ENCODE results near the gene TPRA1.

Gene TPRA1

DNA sequence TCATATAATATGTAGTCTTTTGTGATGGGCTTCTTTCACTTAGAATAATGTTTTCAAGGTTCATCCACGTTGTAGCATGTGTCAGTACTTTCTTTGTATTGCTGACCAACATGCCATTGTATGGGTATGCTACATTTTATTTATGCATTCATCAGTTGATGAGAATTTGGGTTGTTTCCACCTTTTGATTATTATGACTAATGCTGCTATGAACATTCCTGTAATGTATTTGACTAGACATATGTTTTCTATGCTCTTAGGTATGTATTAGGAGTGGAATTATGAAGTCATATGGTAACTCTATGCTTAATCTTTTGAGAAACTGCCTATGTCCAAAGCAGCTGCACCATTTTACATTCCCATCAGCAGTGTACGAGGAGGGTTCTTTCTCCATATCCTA, 35.3 kb upstream of the TPRA1 start:
- DNase-seq (ENCODE audit: low spot score in 2 of 2) = no peak
- H3K27me3 ChIP-seq (ENCODE audit: low read depth) = peaks cover 10% of the 10 kb centered on the region
- no peaks in the 10 kb centered on the region; the same call in 1 of the 2 replicates for H3K4me1 ChIP-seq
- peaks cover 3% of the 10 kb centered on the region; the same call in 1 of the 2 replicates for H3K9me3 ChIP-seq
- in situ Hi-C loops (cut with MboI; ENCODE audit: low sequenced_read_pairs) = no loop called here
- no peak overlapping the region for H3K4me3 ChIP-seq
- H3K36me3 ChIP-seq (replicated peaks) = peaks cover 17% of the 10 kb centered on the region

DNA sequence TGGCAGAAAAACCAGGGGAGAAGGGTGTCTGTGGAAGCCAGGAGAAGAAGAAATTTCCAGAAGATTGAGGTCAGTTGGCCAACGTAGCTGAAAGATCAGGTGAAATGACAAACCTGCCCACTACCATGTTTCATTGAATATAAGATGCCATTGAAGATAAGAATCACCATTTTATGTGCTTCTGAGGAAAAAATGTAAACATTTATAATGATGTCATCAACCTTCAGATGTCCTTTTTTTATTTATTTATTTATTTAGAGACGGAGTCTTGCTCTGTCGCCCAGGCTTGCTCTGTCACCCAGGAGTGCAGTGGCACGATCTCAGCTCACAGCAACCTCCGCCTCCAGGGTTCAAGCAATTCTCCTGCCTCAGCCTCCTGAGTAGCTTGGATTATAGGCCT, 33.5 kb upstream of the TPRA1 start:
- Histone ChIP-seq H3K4me1 (no peaks in the 10 kb centered on the region), H3K36me3 (replicated peaks) (peaks cover 34% of the 10 kb centered on the region), H3K4me3 (no peak overlapping the region), H3K9me3 (peaks cover 3% of the 10 kb centered on the region; the same call in 1 of the 2 replicates), H3K27me3 (ENCODE audit: low read depth) (peaks cover 10% of the 10 kb centered on the region)
- no peak for DNase-seq (ENCODE audit: low spot score in 2 of 2)
- in situ Hi-C loops (cut with MboI; ENCODE audit: low sequenced_read_pairs) = no loop called here

DNA sequence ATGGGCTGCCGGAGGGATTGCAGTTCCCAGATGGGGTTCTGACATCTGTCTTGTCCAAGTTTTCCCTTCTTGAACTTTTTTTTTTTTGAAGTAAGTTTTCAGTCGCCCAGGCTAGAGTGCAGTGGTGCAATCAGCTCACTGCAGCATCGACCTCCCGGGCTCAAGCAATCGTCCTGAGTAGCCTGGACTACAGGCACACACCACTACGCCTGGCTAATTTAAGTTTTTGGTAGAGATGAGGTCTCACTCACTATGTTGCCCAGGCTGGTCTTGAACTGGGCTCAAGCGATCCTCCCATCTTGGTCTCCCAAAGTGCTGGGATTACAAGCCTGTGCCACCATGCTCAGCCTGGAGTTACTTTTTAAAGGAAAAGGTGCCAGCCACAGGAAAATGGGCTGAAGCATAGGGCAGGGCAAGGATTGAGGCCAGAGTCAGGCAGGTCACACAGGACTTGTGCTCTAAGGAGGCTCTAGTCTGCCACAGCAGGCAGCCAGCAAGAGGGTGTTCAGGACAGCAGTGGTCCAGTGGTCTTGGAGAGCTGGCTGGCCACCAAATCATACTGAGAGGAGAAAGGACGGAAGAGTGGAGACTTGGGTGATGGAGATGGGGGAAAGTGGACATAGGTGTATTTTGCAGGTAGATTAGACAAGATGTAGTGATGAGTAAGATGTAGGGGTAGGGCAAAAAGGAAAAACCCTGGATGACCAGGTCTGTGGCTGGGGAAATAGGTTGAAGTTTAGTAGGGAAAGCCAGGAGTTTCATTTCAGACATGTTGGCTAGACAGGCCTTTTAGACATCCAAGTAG, 32.4 kb upstream of the TPRA1 start:
- peaks cover 45% of the 10 kb centered on the region for H3K36me3 ChIP-seq (replicated peaks)
- no peaks in the 10 kb centered on the region for H3K9me3 ChIP-seq
- H3K4me3 ChIP-seq = no peak overlapping the region
- H3K27me3 ChIP-seq (ENCODE audit: low read depth) = peaks cover 2% of the 10 kb centered on the region
- in situ Hi-C loops (cut with MboI; ENCODE audit: low sequenced_read_pairs) = no loop called here
- H3K4me1 ChIP-seq = no peaks in the 10 kb centered on the region
- no peak for DNase-seq (ENCODE audit: low spot score in 2 of 2)

DNA sequence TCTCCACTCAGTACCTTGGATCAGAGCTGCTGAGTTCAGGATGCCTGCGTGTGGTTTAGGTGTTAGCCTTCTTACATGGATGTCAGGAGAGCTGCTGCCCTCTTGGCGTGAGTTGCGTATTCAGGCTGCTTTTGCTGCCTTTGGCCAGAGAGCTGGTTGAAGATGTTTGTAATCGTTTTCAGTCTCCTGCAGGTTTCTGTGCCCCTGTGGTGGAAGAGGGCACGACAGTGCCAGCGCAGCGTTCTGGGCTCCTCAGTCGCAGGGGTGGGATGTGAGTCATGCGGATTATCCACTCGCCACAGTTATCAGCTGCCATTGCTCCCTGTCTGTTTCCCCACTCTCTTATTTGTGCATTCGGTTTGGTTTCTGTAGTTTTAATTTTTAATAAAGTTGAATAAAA, 31.5 kb upstream of the TPRA1 start:
- peaks cover 55% of the 10 kb centered on the region for H3K36me3 ChIP-seq (replicated peaks)
- no peaks in the 10 kb centered on the region for H3K9me3 ChIP-seq
- in situ Hi-C loops (cut with MboI; ENCODE audit: low sequenced_read_pairs) = no loop called here
- H3K4me1 ChIP-seq = no peaks in the 10 kb centered on the region
- no peak for DNase-seq (ENCODE audit: low spot score in 2 of 2)
- no peaks in the 10 kb centered on the region for H3K27me3 ChIP-seq (ENCODE audit: low read depth)
- no peak overlapping the region for H3K4me3 ChIP-seq

DNA sequence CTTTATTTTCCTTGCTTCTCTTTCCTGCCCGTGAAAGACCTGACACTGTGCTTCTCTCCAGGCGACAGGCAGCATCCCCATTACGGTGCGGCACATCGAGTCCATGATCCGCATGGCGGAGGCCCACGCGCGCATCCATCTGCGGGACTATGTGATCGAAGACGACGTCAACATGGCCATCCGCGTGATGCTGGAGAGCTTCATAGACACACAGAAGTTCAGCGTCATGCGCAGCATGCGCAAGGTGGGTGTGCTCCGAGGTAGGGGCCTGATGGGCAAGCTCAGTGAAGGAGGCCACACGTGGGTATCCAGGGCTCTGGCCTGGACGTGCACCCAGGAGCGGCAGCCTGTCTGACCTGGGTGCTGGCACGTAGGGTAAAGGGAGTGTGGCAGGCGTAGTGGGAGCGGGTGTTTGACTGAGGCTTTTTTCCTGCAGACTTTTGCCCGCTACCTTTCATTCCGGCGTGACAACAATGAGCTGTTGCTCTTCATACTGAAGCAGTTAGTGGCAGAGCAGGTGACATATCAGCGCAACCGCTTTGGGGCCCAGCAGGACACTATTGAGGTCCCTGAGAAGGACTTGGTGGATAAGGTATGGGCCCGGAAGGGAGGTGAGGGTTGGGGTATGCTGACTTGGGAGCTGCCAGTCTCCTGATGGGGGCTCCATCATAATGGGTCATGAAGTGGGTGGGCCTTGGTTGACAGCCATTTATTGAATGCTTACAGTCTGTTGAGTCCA, 30.3 kb upstream of the TPRA1 start:
- Histone ChIP-seq H3K9me3 (no peaks in the 10 kb centered on the region), H3K4me1 (no peaks in the 10 kb centered on the region), H3K27me3 (ENCODE audit: low read depth) (no peaks in the 10 kb centered on the region), H3K36me3 (replicated peaks) (peaks cover 67% of the 10 kb centered on the region), H3K4me3 (no peak overlapping the region)
- in situ Hi-C loops (cut with MboI; ENCODE audit: low sequenced_read_pairs) = no loop called here
- DNase-seq (ENCODE audit: low spot score in 2 of 2) = no peak

DNA sequence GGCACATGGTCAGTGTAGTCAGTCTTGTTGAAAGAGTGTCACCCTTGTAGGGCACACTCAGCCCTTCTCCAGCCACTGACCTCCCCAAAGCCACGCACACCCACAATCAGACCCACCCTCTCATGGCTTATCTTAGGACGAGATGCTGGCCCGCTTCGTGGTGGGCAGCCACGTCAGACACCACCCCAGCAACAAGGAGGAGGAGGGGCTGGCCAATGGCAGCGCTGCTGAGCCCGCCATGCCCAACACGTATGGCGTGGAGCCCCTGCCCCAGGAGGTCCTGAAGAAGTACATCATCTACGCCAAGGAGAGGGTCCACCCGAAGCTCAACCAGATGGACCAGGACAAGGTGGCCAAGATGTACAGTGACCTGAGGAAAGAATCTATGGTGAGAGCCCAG, 28.4 kb upstream of the TPRA1 start:
- in situ Hi-C loops (cut with MboI; ENCODE audit: low sequenced_read_pairs) = no loop called here
- Histone ChIP-seq H3K9me3 (no peaks in the 10 kb centered on the region), H3K27me3 (ENCODE audit: low read depth) (no peaks in the 10 kb centered on the region), H3K4me3 (no peak overlapping the region), H3K4me1 (no peaks in the 10 kb centered on the region), H3K36me3 (replicated peaks) (peaks cover 86% of the 10 kb centered on the region)
- no peak for DNase-seq (ENCODE audit: low spot score in 2 of 2)

DNA sequence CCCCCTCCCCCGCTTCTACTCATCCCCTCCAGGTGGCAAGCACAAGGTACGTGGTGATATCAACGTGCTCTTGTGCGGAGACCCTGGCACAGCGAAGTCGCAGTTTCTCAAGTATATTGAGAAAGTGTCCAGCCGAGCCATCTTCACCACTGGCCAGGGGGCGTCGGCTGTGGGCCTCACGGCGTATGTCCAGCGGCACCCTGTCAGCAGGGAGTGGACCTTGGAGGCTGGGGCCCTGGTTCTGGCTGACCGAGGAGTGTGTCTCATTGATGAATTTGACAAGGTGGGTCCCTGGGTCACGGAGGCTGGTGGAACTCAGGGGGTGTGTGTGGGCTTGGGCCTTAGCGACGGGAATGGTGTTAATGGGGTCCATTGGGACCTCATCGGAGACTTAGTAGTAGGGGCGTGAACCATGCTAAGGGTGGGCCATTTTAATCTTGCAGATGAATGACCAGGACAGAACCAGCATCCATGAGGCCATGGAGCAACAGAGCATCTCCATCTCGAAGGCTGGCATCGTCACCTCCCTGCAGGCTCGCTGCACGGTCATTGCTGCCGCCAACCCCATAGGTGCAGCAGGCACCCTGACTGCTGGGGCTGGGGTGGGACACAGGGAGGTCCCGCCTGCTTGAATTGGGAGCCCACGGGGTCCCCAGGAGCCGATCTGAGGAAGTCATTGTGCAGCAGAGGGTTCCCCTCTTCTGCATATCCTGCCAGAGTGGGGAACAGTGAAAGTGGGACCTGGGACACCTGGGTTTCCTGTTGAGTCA, 26.5 kb upstream of the TPRA1 start:
- in situ Hi-C loops (cut with MboI; ENCODE audit: low sequenced_read_pairs) = no loop called here
- no peak overlapping the region for H3K4me3 ChIP-seq
- no peaks in the 10 kb centered on the region for H3K4me1 ChIP-seq
- no peaks in the 10 kb centered on the region for H3K27me3 ChIP-seq (ENCODE audit: low read depth)
- no peaks in the 10 kb centered on the region for H3K9me3 ChIP-seq
- H3K36me3 ChIP-seq (replicated peaks) = peaks cover 100% of the 10 kb centered on the region
- DNase-seq (ENCODE audit: low spot score in 2 of 2) = no peak

DNA sequence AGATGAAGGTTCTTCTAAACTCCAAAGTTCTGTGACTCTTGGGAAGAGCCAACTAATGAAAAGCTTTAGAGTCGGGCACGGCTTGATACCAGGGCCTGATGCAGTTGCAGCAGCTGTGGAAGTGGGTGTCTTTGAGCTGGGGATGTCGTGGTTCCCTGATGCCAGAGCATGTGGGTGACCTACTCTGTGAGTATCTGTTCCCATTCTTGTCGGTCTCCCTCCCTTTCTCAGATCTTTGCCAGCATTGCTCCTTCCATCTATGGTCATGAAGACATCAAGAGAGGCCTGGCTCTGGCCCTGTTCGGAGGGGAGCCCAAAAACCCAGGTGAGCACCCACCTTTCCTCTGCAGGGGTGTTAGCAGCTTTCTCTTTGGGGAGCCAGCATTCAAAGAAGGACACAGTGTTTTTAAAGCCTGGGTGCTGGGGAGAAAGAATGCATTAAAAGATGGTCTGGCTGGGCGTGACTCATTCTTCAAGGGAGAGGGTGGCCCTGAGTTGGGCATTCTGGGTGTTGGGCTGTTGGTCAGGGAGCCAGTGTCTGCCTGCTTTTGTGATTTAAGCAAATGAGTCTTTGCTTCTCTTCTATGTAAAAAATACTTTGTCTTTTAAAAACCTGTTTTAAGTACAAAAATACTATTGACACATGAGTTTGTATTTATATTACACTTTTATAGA, 25.2 kb upstream of the TPRA1 start:
- Histone ChIP-seq H3K4me1 (no peaks in the 10 kb centered on the region), H3K27me3 (ENCODE audit: low read depth) (no peaks in the 10 kb centered on the region), H3K36me3 (replicated peaks) (peaks cover 97% of the 10 kb centered on the region), H3K4me3 (no peak overlapping the region), H3K9me3 (no peaks in the 10 kb centered on the region)
- in situ Hi-C loops (cut with MboI; ENCODE audit: low sequenced_read_pairs) = no loop called here
- DNase-seq (ENCODE audit: low spot score in 2 of 2) = no peak

DNA sequence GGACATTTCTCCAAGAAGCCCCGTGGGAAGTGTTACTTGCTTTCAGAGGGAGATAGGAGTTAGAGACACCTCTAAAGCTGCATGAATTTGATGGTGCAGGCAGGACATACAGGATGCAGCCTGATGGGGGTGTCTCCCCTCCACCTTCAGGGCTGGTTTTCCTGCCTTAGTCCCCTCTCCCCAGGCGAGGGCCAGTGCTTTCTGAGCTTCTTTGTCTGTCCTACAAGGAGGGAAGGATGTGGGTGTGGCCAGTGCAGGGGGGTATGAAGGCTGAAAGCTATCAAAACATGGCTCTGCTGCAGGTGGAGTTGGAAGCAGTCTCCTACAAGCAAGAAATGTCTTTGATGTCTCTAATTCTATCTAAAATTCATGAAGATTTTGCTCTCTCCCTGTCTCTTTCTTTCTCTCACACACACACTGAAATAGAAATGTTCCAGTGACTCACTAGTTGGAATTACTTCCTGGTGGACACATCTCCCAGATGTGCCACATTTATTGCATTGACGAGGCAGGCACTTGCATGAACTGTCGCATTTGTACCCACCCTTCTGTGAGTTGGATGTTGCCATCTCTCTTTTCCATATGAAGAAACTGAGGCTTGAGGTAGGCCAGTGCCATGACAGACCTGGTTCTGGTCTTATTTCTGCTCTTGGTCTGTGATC, 24.5 kb upstream of the TPRA1 start:
- no peak overlapping the region for H3K4me3 ChIP-seq
- H3K9me3 ChIP-seq = no peaks in the 10 kb centered on the region
- in situ Hi-C loops (cut with MboI; ENCODE audit: low sequenced_read_pairs) = no loop called here
- no peaks in the 10 kb centered on the region for H3K4me1 ChIP-seq
- no peaks in the 10 kb centered on the region for H3K27me3 ChIP-seq (ENCODE audit: low read depth)
- peaks cover 97% of the 10 kb centered on the region for H3K36me3 ChIP-seq (replicated peaks)
- no peak for DNase-seq (ENCODE audit: low spot score in 2 of 2)

DNA sequence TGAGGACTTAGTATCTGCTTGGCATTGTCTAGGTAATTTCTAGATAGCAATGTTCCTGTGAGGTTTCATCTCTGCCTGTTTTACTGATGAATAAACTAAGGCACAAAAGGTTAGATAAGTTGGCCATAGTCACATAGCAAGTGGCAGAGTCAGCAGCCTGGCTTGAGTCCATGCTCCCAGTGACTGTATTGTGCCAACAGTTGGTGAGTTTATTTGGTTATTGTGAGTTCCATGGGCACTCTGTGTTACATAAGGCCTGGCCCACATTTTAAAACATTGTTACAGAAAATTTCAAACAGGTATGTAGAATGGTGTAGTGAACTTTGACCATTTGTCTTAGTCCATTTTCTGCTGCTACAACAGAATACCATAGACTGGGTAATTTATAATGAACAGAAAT, 22.9 kb upstream of the TPRA1 start:
- H3K9me3 ChIP-seq = no peaks in the 10 kb centered on the region
- H3K27me3 ChIP-seq (ENCODE audit: low read depth) = no peaks in the 10 kb centered on the region
- peaks cover 94% of the 10 kb centered on the region for H3K36me3 ChIP-seq (replicated peaks)
- no peak overlapping the region for H3K4me3 ChIP-seq
- no peak for DNase-seq (ENCODE audit: low spot score in 2 of 2)
- in situ Hi-C loops (cut with MboI; ENCODE audit: low sequenced_read_pairs) = no loop called here
- no peaks in the 10 kb centered on the region for H3K4me1 ChIP-seq

DNA sequence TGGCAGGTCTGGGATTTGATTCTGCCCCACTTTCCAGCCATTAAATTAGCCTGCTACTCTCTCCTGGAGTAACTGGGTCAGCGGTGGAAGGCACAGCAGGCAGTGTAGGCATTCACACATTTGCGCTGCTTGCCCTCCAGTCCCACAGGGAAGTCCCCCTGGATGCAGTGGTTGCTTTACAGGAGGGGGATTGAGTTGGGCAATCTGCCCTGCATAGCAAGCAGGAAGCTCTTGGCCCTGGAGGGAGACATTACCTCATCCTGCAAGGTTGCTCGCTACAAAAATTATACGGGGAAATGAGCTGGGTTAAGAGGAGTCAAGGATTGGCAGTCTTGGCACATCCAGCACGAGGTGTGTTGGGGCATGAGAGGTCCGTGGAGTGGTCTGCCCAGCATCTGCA, 22.4 kb upstream of the TPRA1 start:
- Histone ChIP-seq H3K4me1 (no peaks in the 10 kb centered on the region), H3K9me3 (no peaks in the 10 kb centered on the region), H3K4me3 (no peak overlapping the region), H3K27me3 (ENCODE audit: low read depth) (no peaks in the 10 kb centered on the region), H3K36me3 (replicated peaks) (peaks cover 94% of the 10 kb centered on the region)
- in situ Hi-C loops (cut with MboI; ENCODE audit: low sequenced_read_pairs) = no loop called here
- DNase-seq (ENCODE audit: low spot score in 2 of 2) = no peak

DNA sequence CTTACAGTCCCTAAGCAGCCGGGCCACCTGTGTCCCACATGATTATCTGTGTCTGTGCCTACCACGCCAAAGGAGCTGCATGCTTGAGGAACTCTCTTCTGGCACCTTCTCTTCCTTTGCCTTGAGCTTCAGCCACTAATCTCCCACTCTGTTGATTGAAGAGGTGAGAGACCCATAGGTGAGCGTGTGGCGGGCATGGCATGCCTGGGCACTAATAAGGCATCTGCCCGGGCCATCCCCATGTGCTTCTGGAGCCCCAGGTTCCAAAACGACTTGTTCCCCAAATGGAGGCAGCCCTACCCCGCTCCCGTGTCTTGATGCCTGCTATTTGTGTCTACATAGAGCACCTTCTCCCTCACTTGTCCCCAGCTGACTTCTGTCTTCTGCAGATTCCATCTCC, 20.7 kb upstream of the TPRA1 start:
- no peak overlapping the region for H3K4me3 ChIP-seq
- DNase-seq (ENCODE audit: low spot score in 2 of 2) = no peak
- no peaks in the 10 kb centered on the region for H3K27me3 ChIP-seq (ENCODE audit: low read depth)
- H3K4me1 ChIP-seq = no peaks in the 10 kb centered on the region
- peaks cover 94% of the 10 kb centered on the region for H3K36me3 ChIP-seq (replicated peaks)
- H3K9me3 ChIP-seq = no peaks in the 10 kb centered on the region
- in situ Hi-C loops (cut with MboI; ENCODE audit: low sequenced_read_pairs) = no loop called here

DNA sequence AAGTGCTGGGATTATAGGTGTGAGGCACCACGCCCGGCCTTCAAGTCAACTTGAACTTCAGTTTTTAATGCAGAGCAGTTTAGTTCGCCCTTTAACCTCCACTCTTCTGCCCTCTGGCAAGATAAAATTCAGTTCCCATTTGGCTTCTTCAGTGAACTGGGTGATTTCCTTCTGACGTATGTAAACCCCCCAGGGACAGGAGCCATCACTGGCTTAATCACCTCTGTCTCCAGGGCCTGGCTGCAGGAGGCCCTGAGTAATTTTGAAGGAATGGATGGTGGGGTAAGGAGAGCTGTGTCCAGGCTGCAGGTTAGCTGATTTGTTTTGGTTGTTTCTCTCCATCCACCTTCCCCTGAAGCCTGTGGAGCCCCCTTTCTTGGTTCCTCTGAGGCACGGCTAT, 19.6 kb upstream of the TPRA1 start:
- Histone ChIP-seq H3K4me1 (no peaks in the 10 kb centered on the region), H3K27me3 (ENCODE audit: low read depth) (no peaks in the 10 kb centered on the region), H3K4me3 (no peak overlapping the region), H3K9me3 (no peaks in the 10 kb centered on the region), H3K36me3 (replicated peaks) (peaks cover 92% of the 10 kb centered on the region)
- DNase-seq (ENCODE audit: low spot score in 2 of 2) = no peak
- in situ Hi-C loops (cut with MboI; ENCODE audit: low sequenced_read_pairs) = no loop called here
